GM12865 (cell line): ENCODE measurements around the gene DLX3.

Experiments used
- DNase-seq: peaks from one replicate; pipeline ENCODE4 v3.0.0; 2010; ENCODE audit warnings: low read depth
- H3K4me3 ChIP-seq: 2 replicates; pipeline ENCODE4 v1.5.1; 2011; ENCODE audit warnings: mild to moderate bottlenecking, low read depth, low read length, control low read depth
- CTCF ChIP-seq: IDR thresholded peaks from 2 replicates; pipeline ENCODE4 v1.5.1; 2011; ENCODE audit warnings: low read length, control low read depth, low read depth, inconsistent platforms; ENCODE audit not compliant: insufficient read depth; ENCODE audit errors: missing control alignments

Gene DLX3

GRCh38 chr17:49964303-49964768, 30.7 kb downstream of the DLX3 start:
- no peak for DNase-seq
- H3K4me3 ChIP-seq: no peak overlapping the region
- TF ChIP-seq CTCF: no peak

- TF ChIP-seq CTCF: no peak
- DNase-seq: no peak
- H3K4me3 ChIP-seq: no peak overlapping the region
These were observed 31.3 kb downstream of the DLX3 start for GRCh38 chr17:49963626-49964302.

- no peak overlapping the region for H3K4me3 ChIP-seq
- TF ChIP-seq CTCF: no peak
- no peak for DNase-seq
These were observed 31.8 kb downstream of the DLX3 start for GRCh38 chr17:49963309-49963625.

GRCh38 chr17:49962599-49963308, 32.3 kb downstream of the DLX3 start:
- TF ChIP-seq CTCF: no peak
- no peak overlapping the region for H3K4me3 ChIP-seq
- no peak for DNase-seq

GRCh38 chr17:49959183-49959935, 35.7 kb downstream of the DLX3 start:
- no peak for TF ChIP-seq CTCF
- no peak overlapping the region for H3K4me3 ChIP-seq
- no peak for DNase-seq

GRCh38 chr17:49958723-49959122, 36.3 kb downstream of the DLX3 start:
- no peak for DNase-seq
- H3K4me3 ChIP-seq: no peak overlapping the region
- TF ChIP-seq CTCF: no peak
